DMS79 (cell line): Measurements from ENCODE around the gene COMMD2.

Source experiments
- DNase-seq: peaks from one replicate; lab custom pipeline; 2025; lab: John Stamatoyannopoulos, UW

The COMMD2 gene

GRCh38 chr3:149702691-149703441, 49.4 kb downstream of the COMMD2 start:
- no peak for DNase-seq

GRCh38 chr3:149701977-149702350, 50.3 kb downstream of the COMMD2 start:
- DNase-seq: no peak

- no peak for DNase-seq
Measured at GRCh38 chr3:149701206-149701976, 50.9 kb downstream of the COMMD2 start.
